Measurements from ENCODE around the gene SHROOM2. TPM values are rescaled to one million over a fixed set of nuclear protein-coding genes. Genes with fewer than 3 reads are reported as not detected.

Gene SHROOM2
- total RNA-seq, 1 experiment from 2014 or later = 13.9 TPM

DNA sequence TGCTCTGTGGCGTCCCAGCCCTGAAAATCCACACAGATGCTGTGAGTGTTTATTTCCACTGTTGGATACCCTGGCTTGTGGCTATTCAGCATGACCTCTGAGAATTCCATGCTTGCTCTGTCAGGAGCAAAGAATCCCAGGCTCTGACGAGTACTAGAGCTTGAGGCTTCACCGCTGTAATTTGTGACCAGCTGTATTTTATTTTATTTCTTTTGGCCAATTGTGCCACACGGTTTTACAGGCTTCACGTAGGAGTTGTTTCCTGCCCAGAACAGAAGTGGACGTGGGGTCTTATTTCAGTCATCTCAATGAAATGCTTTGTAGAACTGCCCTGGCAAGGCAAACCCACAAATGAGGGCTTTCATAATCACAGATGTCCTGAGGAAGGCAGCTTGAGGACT, 111.5 kb downstream of the SHROOM2 start:
- H3T11ph ChIP-seq (ENCODE audit: low read length) = no peak overlapping the region
- H4K5ac ChIP-seq (ENCODE audit: insufficient read length, low read depth, low read length) = no peak overlapping the region
- Mint-ChIP-seq H3K4me3 (no peak overlapping the region; a peak in 1 of 5 replicates), H3K27me3 (ENCODE audit: low read depth) (no peaks in the 10 kb centered on the region; the same call in 1 of the 2 replicates), H3K9me3 (peaks cover 27 to 48% of the 10 kb centered on the region in 2 experiments), H3K36me3 (ENCODE audit: insufficient read depth in 1 of 3, low read depth in 3 of 3) (peaks cover 25 to 44% (median 37%) of the 10 kb centered on the region in 3 experiments), H3K4me1 (peaks cover 0 to 3% of the 10 kb centered on the region in 2 experiments; a peak in 2 of 4 replicates), H3K27ac (no peak overlapping the region; a peak in 1 of 7 replicates)
- TF ChIP-seq, protein P1, sequence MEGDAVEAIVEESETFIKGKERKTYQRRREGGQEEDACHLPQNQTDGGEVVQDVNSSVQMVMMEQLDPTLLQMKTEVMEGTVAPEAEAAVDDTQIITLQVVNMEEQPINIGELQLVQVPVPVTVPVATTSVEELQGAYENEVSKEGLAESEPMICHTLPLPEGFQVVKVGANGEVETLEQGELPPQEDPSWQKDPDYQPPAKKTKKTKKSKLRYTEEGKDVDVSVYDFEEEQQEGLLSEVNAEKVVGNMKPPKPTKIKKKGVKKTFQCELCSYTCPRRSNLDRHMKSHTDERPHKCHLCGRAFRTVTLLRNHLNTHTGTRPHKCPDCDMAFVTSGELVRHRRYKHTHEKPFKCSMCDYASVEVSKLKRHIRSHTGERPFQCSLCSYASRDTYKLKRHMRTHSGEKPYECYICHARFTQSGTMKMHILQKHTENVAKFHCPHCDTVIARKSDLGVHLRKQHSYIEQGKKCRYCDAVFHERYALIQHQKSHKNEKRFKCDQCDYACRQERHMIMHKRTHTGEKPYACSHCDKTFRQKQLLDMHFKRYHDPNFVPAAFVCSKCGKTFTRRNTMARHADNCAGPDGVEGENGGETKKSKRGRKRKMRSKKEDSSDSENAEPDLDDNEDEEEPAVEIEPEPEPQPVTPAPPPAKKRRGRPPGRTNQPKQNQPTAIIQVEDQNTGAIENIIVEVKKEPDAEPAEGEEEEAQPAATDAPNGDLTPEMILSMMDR (conservative IDR thresholded peaks at IDR 0.05) = no peak
- H3K56ac ChIP-seq (ENCODE audit: insufficient read length, low read depth, low read length) = no peak overlapping the region
- no peak for DNase-seq
- no peaks in the 10 kb centered on the region for H3K79me2 ChIP-seq (ENCODE audit: insufficient read depth, low read length)
- peaks cover 3% of the 10 kb centered on the region; the same call in 1 of the 2 replicates for H3K4me1 ChIP-seq (ENCODE audit: insufficient read depth, low read length)
- H3K4ac ChIP-seq (ENCODE audit: low read depth, low read length) = no peak overlapping the region
- H3K9ac ChIP-seq (ENCODE audit: extremely low read depth, insufficient read length, low read length) = no peak overlapping the region
- H2BK15ac ChIP-seq (ENCODE audit: low read depth, low read length) = no peak overlapping the region
- no peak overlapping the region for H3K14ac ChIP-seq (ENCODE audit: insufficient read depth, low read length)
- H4K20me1 ChIP-seq (ENCODE audit: control insufficient read depth, insufficient read depth, insufficient read length) = no peaks in the 10 kb centered on the region
- no peaks in the 10 kb centered on the region for H3K23me2 ChIP-seq (ENCODE audit: insufficient read length, low read depth, low read length, poor library complexity, severe bottlenecking)
- no peak overlapping the region for H2AFZ ChIP-seq (ENCODE audit: low read length)
- no peak overlapping the region for H3K4me2 ChIP-seq (ENCODE audit: insufficient read depth, insufficient read length, low read length)
- H3K9me3 ChIP-seq (ENCODE audit: control insufficient read depth, low read depth, low read length) = no peaks in the 10 kb centered on the region
- no peak overlapping the region for H2AK5ac ChIP-seq (ENCODE audit: insufficient read length, low read length)
- H3K79me1 ChIP-seq (ENCODE audit: insufficient read depth, low read depth, low read length, poor library complexity, severe bottlenecking) = no peaks in the 10 kb centered on the region
- no peak overlapping the region for H4K91ac ChIP-seq (ENCODE audit: insufficient read length, low read depth, low read length)
- no peak overlapping the region for H3K27ac ChIP-seq (ENCODE audit: insufficient read length, low read depth, low read length)
- no peak overlapping the region for H2BK20ac ChIP-seq (ENCODE audit: low read depth, low read length, poor library complexity, severe bottlenecking)
- H3K18ac ChIP-seq (ENCODE audit: insufficient read length, low read depth, low read length) = no peak overlapping the region
- H3K27me3 ChIP-seq (ENCODE audit: insufficient read depth, low read length) = no peaks in the 10 kb centered on the region
- H3K23ac ChIP-seq (ENCODE audit: insufficient read length, low read depth, low read length) = no peak overlapping the region
- H2BK12ac ChIP-seq (ENCODE audit: insufficient read length, low read depth, low read length) = no peak overlapping the region
- H4K8ac ChIP-seq (replicated peaks; ENCODE audit: insufficient read length, low read depth, low read length) = no peak overlapping the region
- no peak overlapping the region for H2BK120ac ChIP-seq (ENCODE audit: low read depth, low read length, poor library complexity, severe bottlenecking)
- WGBS (ENCODE audit: extremely low coverage, insufficient read length, low lambda C conversion rate) = no CpG with 5 or more reads among the region's 6 CpGs
- no peak overlapping the region for H2BK5ac ChIP-seq (ENCODE audit: insufficient read length, low read length)
